Ovary (tissue), 3 donors: ENCODE data around the gene ALG8.

Experiments used
- EP300 ChIP-seq: sonication (generic); formaldehyde crosslinking; IDR thresholded peaks from one replicate; pipeline ENCODE4 v1.6.1; 2017; ENCODE audit warnings: antibody characterized with exemption
- POLR2A ChIP-seq: fragments of 450-650 bp; IDR thresholded peaks from one replicate; pipeline ENCODE4 v1.6.1; 2017; ENCODE audit warnings: antibody characterized with exemption, mild to moderate bottlenecking, moderate library complexity
- TF ChIP-seq, protein P1 (sequence below), 3 donors: fragments of 450-650 bp in 2 of 3; fragments of 200-600 bp in 1 of 3; IDR thresholded peaks; one replicate each; pipeline versions ENCODE4 v1.5.1 to v1.8.0; 2016 to 2022; ENCODE audit warnings: antibody characterized with exemption in 3 of 3, mild to moderate bottlenecking in 1 of 3
- donor health status: DM: no; HTN: no; CAD: no.

DNA sequence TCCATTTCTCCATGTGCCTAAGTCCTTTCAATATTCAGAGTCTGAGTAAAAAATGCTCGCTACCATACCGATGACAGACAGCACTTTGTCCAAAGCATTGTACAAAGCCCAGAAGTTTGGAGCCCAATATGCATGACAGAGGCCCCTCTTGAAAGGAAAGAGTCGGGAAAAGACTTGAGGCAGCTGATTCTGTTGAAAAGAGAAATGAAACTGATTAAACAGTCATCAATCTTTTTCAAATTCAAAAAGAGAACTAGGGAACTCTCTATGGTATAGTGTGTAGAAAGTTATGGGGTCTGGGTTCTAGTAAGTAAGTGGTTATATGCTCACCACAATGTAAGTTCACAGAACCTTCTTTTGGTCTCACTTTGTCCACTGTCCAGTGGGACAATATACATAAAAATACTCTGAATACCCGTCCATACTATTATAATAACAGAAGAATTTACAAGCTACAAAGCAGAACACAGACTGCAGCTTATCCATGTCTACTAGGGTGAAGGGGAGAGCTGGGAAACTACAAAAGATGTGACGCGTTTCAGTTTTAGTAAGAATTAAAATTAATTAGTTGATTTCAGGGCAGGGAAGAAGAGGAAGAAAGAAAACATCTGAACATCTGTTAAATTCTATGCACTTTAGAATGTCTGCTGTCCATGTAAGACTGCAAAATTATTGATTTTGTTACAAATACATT lies 26.7 kb downstream of the ALG8 start:
- TF ChIP-seq, protein P1, sequence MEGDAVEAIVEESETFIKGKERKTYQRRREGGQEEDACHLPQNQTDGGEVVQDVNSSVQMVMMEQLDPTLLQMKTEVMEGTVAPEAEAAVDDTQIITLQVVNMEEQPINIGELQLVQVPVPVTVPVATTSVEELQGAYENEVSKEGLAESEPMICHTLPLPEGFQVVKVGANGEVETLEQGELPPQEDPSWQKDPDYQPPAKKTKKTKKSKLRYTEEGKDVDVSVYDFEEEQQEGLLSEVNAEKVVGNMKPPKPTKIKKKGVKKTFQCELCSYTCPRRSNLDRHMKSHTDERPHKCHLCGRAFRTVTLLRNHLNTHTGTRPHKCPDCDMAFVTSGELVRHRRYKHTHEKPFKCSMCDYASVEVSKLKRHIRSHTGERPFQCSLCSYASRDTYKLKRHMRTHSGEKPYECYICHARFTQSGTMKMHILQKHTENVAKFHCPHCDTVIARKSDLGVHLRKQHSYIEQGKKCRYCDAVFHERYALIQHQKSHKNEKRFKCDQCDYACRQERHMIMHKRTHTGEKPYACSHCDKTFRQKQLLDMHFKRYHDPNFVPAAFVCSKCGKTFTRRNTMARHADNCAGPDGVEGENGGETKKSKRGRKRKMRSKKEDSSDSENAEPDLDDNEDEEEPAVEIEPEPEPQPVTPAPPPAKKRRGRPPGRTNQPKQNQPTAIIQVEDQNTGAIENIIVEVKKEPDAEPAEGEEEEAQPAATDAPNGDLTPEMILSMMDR (IDR thresholded peaks at IDR 0.05): no peak
- TF ChIP-seq POLR2A (no peak), EP300 (no peak)
